IMR-90 (cell line): ENCODE measurements around the gene ZNF407.

Experiments used
- CEBPB ChIP-seq: IDR thresholded peaks from 2 replicates; pipeline ENCODE4 v1.6.1; 2012; ENCODE audit warnings: low read depth, low read length, improper control_type of control experiment
- CHD1 ChIP-seq: IDR thresholded peaks from 2 replicates; pipeline ENCODE4 v1.6.1; 2012; ENCODE audit warnings: low read depth, low read length, improper control_type of control experiment
- FOS ChIP-seq: fragments of 150-350 bp; IDR thresholded peaks from 2 replicates; pipeline ENCODE4 v1.6.1; 2016; ENCODE audit warnings: low read depth, low read length
- MAFK ChIP-seq: IDR thresholded peaks from 2 replicates; pipeline ENCODE4 v1.6.1; 2012; ENCODE audit warnings: low read depth, low read length, improper control_type of control experiment
- MAZ ChIP-seq: IDR thresholded peaks from 2 replicates; pipeline ENCODE4 v1.6.1; 2012; ENCODE audit warnings: low read depth, mild to moderate bottlenecking, low read length, improper control_type of control experiment, moderate library complexity, borderline replicate concordance
- MXI1 ChIP-seq: IDR thresholded peaks from 2 replicates; pipeline ENCODE4 v1.6.1; 2012; ENCODE audit warnings: low read depth, mild to moderate bottlenecking, low read length, moderate library complexity, borderline replicate concordance
- NFE2L2 ChIP-seq: fragments of 150-350 bp; IDR thresholded peaks from 2 replicates; pipeline ENCODE4 v1.6.1; 2016; ENCODE audit warnings: low read depth, mild to moderate bottlenecking, low read length
- POLR2A ChIP-seq: IDR thresholded peaks from 2 replicates; pipeline ENCODE4 v1.6.1; 2012; ENCODE audit warnings: mild to moderate bottlenecking, low read depth, low read length
- RAD21 ChIP-seq: IDR thresholded peaks from 2 replicates; pipeline ENCODE4 v1.6.1; 2012; ENCODE audit warnings: low read length, improper control_type of control experiment
- RCOR1 ChIP-seq: IDR thresholded peaks from 2 replicates; pipeline ENCODE4 v1.6.1; 2012; ENCODE audit warnings: mild to moderate bottlenecking, low read length, improper control_type of control experiment; ENCODE audit not compliant: insufficient replicate concordance
- RFX5 ChIP-seq: IDR thresholded peaks from 2 replicates; pipeline ENCODE4 v1.8.0; 2012; ENCODE audit warnings: low read depth, mild to moderate bottlenecking, low read length, moderate library complexity
- SMC3 ChIP-seq: fragments of 150-350 bp; IDR thresholded peaks from 2 replicates; pipeline ENCODE4 v1.6.1; 2016; ENCODE audit warnings: low read depth, mild to moderate bottlenecking, antibody characterized with exemption, low read length, moderate library complexity
- TF ChIP-seq, protein P1 (sequence below): conservative IDR thresholded peaks from 2 replicates; pipeline ENCODE4 v1.5.1; 2012; ENCODE audit warnings: mild to moderate bottlenecking, low read depth, low read length, improper control_type of control experiment
- TF ChIP-seq, protein P2 (sequence below): fragments of 150-350 bp; IDR thresholded peaks from 2 replicates; pipeline ENCODE4 v1.6.1; 2017; ENCODE audit warnings: mild to moderate bottlenecking, antibody characterized with exemption, low read length, low read depth

DNA sequence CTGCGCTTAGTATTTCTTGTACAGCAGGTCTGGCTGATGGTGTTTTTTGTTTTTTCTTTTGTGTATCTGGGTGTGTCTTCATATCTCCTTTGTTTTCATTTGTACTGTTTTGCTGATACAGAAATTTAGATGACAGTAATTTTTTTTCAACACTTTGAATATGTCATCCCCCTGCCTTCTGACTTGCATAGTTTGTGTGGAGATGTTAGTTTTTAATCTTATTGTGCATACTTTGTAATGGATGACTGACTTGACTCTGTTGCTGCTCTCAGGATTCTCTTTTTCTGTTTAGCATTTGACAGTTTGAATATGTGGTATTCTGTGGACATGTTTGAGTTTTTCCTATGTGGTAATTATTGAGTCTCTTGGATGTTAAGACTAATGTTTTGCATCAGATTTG, 161.3 kb downstream of the ZNF407 start:
- TF ChIP-seq, protein P1, sequence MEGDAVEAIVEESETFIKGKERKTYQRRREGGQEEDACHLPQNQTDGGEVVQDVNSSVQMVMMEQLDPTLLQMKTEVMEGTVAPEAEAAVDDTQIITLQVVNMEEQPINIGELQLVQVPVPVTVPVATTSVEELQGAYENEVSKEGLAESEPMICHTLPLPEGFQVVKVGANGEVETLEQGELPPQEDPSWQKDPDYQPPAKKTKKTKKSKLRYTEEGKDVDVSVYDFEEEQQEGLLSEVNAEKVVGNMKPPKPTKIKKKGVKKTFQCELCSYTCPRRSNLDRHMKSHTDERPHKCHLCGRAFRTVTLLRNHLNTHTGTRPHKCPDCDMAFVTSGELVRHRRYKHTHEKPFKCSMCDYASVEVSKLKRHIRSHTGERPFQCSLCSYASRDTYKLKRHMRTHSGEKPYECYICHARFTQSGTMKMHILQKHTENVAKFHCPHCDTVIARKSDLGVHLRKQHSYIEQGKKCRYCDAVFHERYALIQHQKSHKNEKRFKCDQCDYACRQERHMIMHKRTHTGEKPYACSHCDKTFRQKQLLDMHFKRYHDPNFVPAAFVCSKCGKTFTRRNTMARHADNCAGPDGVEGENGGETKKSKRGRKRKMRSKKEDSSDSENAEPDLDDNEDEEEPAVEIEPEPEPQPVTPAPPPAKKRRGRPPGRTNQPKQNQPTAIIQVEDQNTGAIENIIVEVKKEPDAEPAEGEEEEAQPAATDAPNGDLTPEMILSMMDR: no peak
- TF ChIP-seq, protein P2, sequence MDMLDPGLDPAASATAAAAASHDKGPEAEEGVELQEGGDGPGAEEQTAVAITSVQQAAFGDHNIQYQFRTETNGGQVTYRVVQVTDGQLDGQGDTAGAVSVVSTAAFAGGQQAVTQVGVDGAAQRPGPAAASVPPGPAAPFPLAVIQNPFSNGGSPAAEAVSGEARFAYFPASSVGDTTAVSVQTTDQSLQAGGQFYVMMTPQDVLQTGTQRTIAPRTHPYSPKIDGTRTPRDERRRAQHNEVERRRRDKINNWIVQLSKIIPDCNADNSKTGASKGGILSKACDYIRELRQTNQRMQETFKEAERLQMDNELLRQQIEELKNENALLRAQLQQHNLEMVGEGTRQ: no peak
- no peak for TF ChIP-seq RCOR1
- TF ChIP-seq SMC3: no peak
- no peak for TF ChIP-seq POLR2A
- no peak for TF ChIP-seq FOS
- no peak for TF ChIP-seq RAD21
- no peak for TF ChIP-seq CEBPB
- no peak for TF ChIP-seq MXI1
- TF ChIP-seq NFE2L2: no peak
- TF ChIP-seq CHD1: no peak
- TF ChIP-seq RFX5: no peak
- TF ChIP-seq MAZ: no peak
- no peak for TF ChIP-seq MAFK
